K562 (cell line): ENCODE data around the gene MC3R. TPM values are rescaled to one million over a fixed set of nuclear protein-coding genes. Genes with fewer than 3 reads are reported as not detected.

Experiments
- ARID1B ChIP-seq: fragments of 450-650 bp; IDR thresholded peaks from 2 replicates; pipeline ENCODE4 v1.6.1; 2016; ENCODE audit warnings: antibody characterized with exemption, mild to moderate bottlenecking, inconsistent platforms
- CTBP1 ChIP-seq: fragments of 450-650 bp; IDR thresholded peaks from 2 replicates; pipeline ENCODE4 v1.6.1; 2016; ENCODE audit warnings: borderline replicate concordance
- KAT8 ChIP-seq: fragments of 450-650 bp; IDR thresholded peaks from 2 replicates; pipeline ENCODE4 v1.6.1; 2016; ENCODE audit warnings: low read depth, mild to moderate bottlenecking
- MBD2 ChIP-seq: sonication (generic); IDR thresholded peaks from 2 replicates; pipeline ENCODE4 v1.6.1; 2016; ENCODE audit warnings: low read depth, borderline replicate concordance
- SMC3 ChIP-seq: conservative IDR thresholded peaks from 2 replicates; pipeline ENCODE4 v1.6.1; 2011; ENCODE audit warnings: low read depth, low read length, improper control_type of control experiment; ENCODE audit not compliant: insufficient read depth
- ZNF354B ChIP-seq: fragments of 250-450 bp; sonication (Bioruptor Pico); IDR thresholded peaks from 2 replicates; pipeline ENCODE4 v1.4.0; 2020
- ZNF696 ChIP-seq: fragments of 250-450 bp; sonication (Bioruptor Pico); conservative IDR thresholded peaks from 2 replicates; pipeline ENCODE4 v1.4.0; 2020; ENCODE audit warnings: mild to moderate bottlenecking, moderate library complexity
- ZNF699 ChIP-seq: fragments of 250-450 bp; sonication (Bioruptor Pico); IDR thresholded peaks from 2 replicates; pipeline ENCODE4 v1.8.0; 2021; ENCODE audit warnings: mild to moderate bottlenecking, moderate library complexity; ENCODE audit not compliant: insufficient replicate concordance
- polyA plus RNA-seq, 8 experiments: library from polyadenylated mRNA; depleted of rRNA in 4 of 8; stranded (reverse) in 5 of 8; unstranded in 3 of 8; fragments of >200 nt; fragmentation: Nextera tagmentation in 2 of 8; fragmentation: Illumina TruSeq in 1 of 8; extraction: Ambion mirVana in 2 of 8; extraction: Trizol in 1 of 8; gene quantifications; 2 replicates each; pipeline versions ENCODE4 v1.2.1 to v1.2.3, GENCODE V29; 2011 to 2014; ENCODE audit warnings: inconsistent platforms in 1 of 8, missing spikeins in 1 of 8
- total RNA-seq, 7 experiments: library from RNA; depleted of rRNA in 6 of 7; stranded (reverse); fragments of >200 nt in 6 of 7; fragmentation: Illumina TruSeq in 2 of 7; extraction: Trizol in 2 of 7; gene quantifications; 2 replicates each; pipeline versions ENCODE4 v1.2.1 to v1.2.3, GENCODE V29; 2011 to 2021; ENCODE audit warnings: low replicate concordance in 1 of 7
- TF ChIP-seq, protein P1 (sequence below), 2 experiments: fragments of 450-650 bp; formaldehyde crosslinking in 1 of 2; IDR thresholded peaks; 2 replicates each; pipeline versions ENCODE4 v1.4.0 to v1.6.1; 2014 to 2020; ENCODE audit warnings: mild to moderate bottlenecking in 2 of 2, borderline replicate concordance in 1 of 2, low read depth in 1 of 2
- TF ChIP-seq, protein P2 (sequence below): fragments of 250-450 bp; sonication (Bioruptor Pico); IDR thresholded peaks from 2 replicates; pipeline ENCODE4 v1.4.0; 2020; ENCODE audit warnings: mild to moderate bottlenecking
- TF ChIP-seq, protein P3 (sequence below): IDR thresholded peaks from 3 replicates; pipeline ENCODE4 v1.6.1; 2011; ENCODE audit warnings: borderline replicate concordance, mild to moderate bottlenecking, moderate library complexity; ENCODE audit not compliant: insufficient read length; ENCODE audit errors: extremely low read depth
- TF ChIP-seq, protein P4 (sequence below): fragments of 250-450 bp; sonication (Bioruptor Pico); IDR thresholded peaks from 2 replicates; pipeline ENCODE4 v1.8.0; 2022; ENCODE audit warnings: inconsistent platforms

Gene MC3R
- total and polyA plus RNA-seq, 9 of the 15 experiments (the other 6 are each of a cell fraction or from before 2014, with no cell fraction given), result not detected

GRCh38 chr20:56247954-56248782 lies at the start of gene MC3R (continued):
- TF ChIP-seq, protein P1, sequence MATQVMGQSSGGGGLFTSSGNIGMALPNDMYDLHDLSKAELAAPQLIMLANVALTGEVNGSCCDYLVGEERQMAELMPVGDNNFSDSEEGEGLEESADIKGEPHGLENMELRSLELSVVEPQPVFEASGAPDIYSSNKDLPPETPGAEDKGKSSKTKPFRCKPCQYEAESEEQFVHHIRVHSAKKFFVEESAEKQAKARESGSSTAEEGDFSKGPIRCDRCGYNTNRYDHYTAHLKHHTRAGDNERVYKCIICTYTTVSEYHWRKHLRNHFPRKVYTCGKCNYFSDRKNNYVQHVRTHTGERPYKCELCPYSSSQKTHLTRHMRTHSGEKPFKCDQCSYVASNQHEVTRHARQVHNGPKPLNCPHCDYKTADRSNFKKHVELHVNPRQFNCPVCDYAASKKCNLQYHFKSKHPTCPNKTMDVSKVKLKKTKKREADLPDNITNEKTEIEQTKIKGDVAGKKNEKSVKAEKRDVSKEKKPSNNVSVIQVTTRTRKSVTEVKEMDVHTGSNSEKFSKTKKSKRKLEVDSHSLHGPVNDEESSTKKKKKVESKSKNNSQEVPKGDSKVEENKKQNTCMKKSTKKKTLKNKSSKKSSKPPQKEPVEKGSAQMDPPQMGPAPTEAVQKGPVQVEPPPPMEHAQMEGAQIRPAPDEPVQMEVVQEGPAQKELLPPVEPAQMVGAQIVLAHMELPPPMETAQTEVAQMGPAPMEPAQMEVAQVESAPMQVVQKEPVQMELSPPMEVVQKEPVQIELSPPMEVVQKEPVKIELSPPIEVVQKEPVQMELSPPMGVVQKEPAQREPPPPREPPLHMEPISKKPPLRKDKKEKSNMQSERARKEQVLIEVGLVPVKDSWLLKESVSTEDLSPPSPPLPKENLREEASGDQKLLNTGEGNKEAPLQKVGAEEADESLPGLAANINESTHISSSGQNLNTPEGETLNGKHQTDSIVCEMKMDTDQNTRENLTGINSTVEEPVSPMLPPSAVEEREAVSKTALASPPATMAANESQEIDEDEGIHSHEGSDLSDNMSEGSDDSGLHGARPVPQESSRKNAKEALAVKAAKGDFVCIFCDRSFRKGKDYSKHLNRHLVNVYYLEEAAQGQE (IDR thresholded peaks at IDR 0.05; ENCODE audit: borderline replicate concordance), result peak; percentile 32; the same call in 1 of the 2 replicates
- TF ChIP-seq, protein P1 (CRISPR knock-in tag; IDR thresholded peaks at IDR 0.05; ENCODE audit: low read depth), result no peak
- TF ChIP-seq ZNF696 (CRISPR knock-in tag) (no peak), ZNF699 (no peak), MBD2 (no peak), CTBP1 (no peak), KAT8 (no peak), ARID1B (no peak), ZNF354B (CRISPR knock-in tag) (no peak), SMC3 (peak; percentile 63)
- TF ChIP-seq, protein P2, sequence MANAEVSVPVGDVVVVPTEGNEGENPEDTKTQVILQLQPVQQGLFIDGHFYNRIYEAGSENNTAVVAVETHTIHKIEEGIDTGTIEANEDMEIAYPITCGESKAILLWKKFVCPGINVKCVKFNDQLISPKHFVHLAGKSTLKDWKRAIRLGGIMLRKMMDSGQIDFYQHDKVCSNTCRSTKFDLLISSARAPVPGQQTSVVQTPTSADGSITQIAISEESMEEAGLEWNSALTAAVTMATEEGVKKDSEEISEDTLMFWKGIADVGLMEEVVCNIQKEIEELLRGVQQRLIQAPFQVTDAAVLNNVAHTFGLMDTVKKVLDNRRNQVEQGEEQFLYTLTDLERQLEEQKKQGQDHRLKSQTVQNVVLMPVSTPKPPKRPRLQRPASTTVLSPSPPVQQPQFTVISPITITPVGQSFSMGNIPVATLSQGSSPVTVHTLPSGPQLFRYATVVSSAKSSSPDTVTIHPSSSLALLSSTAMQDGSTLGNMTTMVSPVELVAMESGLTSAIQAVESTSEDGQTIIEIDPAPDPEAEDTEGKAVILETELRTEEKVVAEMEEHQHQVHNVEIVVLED (CRISPR knock-in tag), result no peak
- TF ChIP-seq, protein P3, sequence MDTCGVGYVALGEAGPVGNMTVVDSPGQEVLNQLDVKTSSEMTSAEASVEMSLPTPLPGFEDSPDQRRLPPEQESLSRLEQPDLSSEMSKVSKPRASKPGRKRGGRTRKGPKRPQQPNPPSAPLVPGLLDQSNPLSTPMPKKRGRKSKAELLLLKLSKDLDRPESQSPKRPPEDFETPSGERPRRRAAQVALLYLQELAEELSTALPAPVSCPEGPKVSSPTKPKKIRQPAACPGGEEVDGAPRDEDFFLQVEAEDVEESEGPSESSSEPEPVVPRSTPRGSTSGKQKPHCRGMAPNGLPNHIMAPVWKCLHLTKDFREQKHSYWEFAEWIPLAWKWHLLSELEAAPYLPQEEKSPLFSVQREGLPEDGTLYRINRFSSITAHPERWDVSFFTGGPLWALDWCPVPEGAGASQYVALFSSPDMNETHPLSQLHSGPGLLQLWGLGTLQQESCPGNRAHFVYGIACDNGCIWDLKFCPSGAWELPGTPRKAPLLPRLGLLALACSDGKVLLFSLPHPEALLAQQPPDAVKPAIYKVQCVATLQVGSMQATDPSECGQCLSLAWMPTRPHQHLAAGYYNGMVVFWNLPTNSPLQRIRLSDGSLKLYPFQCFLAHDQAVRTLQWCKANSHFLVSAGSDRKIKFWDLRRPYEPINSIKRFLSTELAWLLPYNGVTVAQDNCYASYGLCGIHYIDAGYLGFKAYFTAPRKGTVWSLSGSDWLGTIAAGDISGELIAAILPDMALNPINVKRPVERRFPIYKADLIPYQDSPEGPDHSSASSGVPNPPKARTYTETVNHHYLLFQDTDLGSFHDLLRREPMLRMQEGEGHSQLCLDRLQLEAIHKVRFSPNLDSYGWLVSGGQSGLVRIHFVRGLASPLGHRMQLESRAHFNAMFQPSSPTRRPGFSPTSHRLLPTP, result no peak
- TF ChIP-seq, protein P4, sequence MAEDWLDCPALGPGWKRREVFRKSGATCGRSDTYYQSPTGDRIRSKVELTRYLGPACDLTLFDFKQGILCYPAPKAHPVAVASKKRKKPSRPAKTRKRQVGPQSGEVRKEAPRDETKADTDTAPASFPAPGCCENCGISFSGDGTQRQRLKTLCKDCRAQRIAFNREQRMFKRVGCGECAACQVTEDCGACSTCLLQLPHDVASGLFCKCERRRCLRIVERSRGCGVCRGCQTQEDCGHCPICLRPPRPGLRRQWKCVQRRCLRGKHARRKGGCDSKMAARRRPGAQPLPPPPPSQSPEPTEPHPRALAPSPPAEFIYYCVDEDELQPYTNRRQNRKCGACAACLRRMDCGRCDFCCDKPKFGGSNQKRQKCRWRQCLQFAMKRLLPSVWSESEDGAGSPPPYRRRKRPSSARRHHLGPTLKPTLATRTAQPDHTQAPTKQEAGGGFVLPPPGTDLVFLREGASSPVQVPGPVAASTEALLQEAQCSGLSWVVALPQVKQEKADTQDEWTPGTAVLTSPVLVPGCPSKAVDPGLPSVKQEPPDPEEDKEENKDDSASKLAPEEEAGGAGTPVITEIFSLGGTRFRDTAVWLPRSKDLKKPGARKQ (CRISPR knock-in tag), result no peak
